ENCODE results near the gene DDX50. TPM values are rescaled to one million over a fixed set of nuclear protein-coding genes. Genes with fewer than 3 reads are reported as not detected.

The DDX50 gene
- 32.6 to 39.8 TPM (median 35.4 TPM) in 5 replicates for total RNA-seq (2022; extraction: Qiagen RNA extraction; ENCODE audit: low read depth)

GRCh38 chr10:68901105-68901927 lies at the start of gene DDX50:
DDX50 (plus strand) TSS chr10:68901315; CDS start chr10:68901385, 70 bp downstream.

GRCh38 chr10:68955832-68956532 lies 54.9 kb downstream of the DDX50 start, which contains the start of gene DDX21:
DDX21 (plus strand) TSS chr10:68956170; CDS start chr10:68956226, 56 bp downstream.

GRCh38 chr10:68988530-68989316 lies 87.6 kb downstream of the DDX50 start, which contains the start of gene KIFBP:
KIFBP (plus strand) TSS chr10:68988803; CDS start chr10:68988833, 30 bp downstream.

Other genes starting within 250 kb of the DDX50 start
- gene CCAR1, start 180.1 kb upstream of the DDX50 start, total RNA-seq (2022; extraction: Qiagen RNA extraction; ENCODE audit: low read depth), result 58.0 to 71.3 TPM (median 65.5 TPM) in 5 replicates
- 0.66 to 1.2 TPM (median 0.79 TPM) in 5 replicates for gene STOX1, start 73.8 kb upstream of the DDX50 start, total RNA-seq (2022; extraction: Qiagen RNA extraction; ENCODE audit: low read depth)
- 132 to 173 TPM (median 158 TPM) in 5 replicates for gene DDX21, start 54.9 kb downstream of the DDX50 start, total RNA-seq (2022; extraction: Qiagen RNA extraction; ENCODE audit: low read depth)
- gene KIFBP, start 87.5 kb downstream of the DDX50 start, total RNA-seq (2022; extraction: Qiagen RNA extraction; ENCODE audit: low read depth), result 33.0 to 45.5 TPM (median 40.2 TPM) in 5 replicates
- gene SRGN, start 186.8 kb downstream of the DDX50 start, total RNA-seq (2022; extraction: Qiagen RNA extraction; ENCODE audit: low read depth), result 53.9 to 74.2 TPM (median 59.5 TPM) in 5 replicates
- 50.3 to 62.0 TPM (median 57.5 TPM) in 5 replicates for gene VPS26A, start 222.9 kb downstream of the DDX50 start, total RNA-seq (2022; extraction: Qiagen RNA extraction; ENCODE audit: low read depth)